Kasumi-1 (cell line): ENCODE results near the gene CNTFR.

Experiments used
- DNase-seq, 2 experiments: peaks; one replicate each; lab custom pipeline; 2025; lab: John Stamatoyannopoulos, UW

CNTFR gene

DNA sequence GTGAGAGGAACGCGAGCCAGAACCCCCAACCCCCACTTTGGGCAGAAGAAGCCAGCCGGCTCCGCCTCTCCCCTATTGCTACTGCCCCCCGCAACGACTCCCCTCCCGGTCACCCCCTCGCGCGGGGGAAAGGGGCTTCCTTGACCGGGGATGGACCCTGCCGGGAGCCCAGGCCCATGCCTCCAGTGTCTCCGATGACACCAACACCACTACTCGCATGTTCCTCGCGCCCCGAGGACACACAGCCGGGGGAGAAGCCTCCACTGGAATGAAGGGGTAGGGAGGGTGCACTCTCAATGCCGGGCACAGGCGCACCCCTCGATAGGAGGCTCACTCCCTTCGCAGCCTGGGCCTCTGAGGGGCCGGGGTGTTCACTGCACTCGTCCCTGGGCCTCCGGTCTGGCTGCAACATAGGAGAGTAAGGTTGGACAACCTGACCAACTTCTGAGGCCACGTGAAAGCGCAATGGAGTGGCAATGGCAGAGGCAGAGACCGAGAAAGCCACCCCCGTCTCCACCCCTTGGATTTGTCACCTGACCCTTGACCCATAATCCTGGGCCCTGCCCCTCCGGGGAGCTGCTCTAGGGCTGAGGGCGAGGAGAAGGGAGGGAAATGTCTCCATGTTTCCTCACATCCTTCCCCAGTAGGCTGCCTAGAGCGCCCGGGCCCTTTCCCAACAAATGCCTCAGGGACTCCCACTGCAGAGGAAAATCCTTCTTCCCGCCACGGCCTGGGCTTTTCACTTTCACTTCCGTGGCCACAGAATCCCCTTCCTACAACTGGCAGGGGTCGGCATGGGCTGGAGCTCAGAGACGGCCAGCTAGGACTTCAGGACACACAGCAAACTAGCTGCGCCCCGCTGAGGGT lies 1.1 kb upstream of the CNTFR start:
- no peak for DNase-seq

GRCh38 chr9:34588671-34589635 lies 571 bp downstream of the CNTFR start:
- DNase-seq, result no peak

DNA sequence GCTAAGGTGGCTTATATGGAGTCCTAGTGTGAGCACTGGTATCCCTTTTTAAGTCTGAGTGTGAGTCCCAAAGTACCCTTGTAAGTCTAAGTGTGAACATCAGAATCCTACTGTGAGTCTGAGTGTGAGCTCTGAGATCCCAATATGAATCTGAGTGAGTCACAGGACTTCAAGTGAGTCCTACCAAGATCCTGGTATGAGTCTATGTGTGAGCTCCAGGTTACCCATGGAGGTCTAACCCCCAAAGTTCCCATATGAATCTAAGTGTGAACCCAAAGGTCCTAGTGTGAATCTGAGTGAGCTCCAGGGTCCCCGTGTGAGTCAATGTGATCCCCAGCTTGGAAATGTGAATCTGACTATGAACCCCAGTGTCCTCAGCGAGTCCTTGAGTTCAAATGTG lies 2.3 kb downstream of the CNTFR start:
- DNase-seq, result no peak

- no peak for DNase-seq
Observed at GRCh38 chr9:34585946-34586669, 3.4 kb downstream of the CNTFR start.

GRCh38 chr9:34584970-34585369 lies 4.6 kb downstream of the CNTFR start:
- no peak for DNase-seq

DNA sequence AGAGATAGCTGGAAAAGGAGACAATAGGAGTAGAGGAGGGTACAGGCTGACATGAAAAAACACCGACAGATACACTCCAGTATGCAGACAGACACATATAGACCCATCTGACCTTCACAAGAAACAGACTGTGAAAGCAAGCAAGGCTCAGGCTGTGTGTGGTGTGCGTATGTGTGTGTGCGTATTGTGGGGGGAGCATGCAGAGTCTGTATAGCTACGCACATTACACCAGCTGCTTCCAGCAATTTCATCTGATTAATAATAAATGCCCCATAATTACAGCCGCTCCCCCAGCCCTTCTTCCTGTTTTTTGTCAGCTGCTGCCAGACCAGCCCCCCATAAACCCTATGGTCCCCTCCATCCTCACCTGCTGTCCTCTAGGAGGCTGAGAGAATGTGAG lies 6.7 kb downstream of the CNTFR start:
- DNase-seq, result no peak

GRCh38 chr9:34581318-34581717 lies 8.2 kb downstream of the CNTFR start:
- DNase-seq, result no peak

DNA sequence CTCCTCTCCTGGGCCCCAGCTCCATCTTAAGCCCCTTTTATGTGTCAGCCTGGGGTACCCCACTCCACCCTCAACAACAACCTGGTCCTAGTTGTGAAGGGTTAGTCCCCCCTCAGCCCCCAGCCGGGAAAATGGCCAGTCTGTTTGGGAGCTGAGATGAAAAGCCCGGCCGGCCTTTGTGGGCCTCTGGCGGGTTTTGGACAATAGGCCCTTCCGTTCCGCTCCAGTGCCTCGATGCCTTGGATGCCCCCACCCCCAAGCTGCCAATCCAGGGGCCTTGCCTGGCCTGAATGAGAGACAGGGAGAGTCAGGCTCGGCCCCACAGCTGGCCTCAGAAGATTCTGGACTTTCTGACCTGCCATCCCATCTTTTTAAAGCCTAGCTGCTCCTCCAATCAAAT lies 9.2 kb downstream of the CNTFR start:
- no peak for DNase-seq

- no peak for DNase-seq
Observed at GRCh38 chr9:34579808-34580163, 9.7 kb downstream of the CNTFR start.

DNA sequence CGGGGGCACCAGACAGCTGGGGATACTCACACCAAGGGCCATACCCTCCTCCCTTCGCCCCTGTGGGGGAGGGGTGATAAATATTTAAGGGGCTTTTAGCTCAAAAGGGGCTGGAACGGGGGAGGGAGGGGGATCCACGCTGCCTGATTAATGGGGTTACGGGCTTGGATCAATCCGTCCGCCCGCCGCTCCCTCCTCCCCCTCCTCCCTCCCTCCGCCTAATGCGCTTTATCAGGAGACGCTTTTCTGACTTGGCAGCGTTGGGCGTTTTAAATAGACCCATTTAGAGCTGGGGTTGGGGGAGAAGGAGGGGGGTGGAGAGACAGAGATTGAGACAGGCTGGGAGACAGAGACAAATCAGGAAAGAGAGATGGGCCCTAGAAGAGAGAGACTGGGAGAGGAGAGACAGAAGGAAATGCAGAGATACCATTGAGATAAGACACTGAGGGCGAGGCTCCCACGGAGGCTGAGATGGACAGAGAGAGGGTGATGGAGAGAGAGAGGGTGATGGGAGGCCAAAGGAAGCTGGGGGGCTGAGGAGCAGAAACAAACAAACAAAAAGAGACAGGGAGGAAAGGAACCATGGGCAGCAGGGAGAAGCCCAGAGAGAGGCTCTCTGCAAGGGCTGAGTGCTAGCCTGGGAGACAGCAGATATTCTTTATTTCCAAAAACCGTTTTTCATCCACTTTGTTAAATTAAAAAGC lies 10.3 kb downstream of the CNTFR start:
- DNase-seq, result no peak

DNA sequence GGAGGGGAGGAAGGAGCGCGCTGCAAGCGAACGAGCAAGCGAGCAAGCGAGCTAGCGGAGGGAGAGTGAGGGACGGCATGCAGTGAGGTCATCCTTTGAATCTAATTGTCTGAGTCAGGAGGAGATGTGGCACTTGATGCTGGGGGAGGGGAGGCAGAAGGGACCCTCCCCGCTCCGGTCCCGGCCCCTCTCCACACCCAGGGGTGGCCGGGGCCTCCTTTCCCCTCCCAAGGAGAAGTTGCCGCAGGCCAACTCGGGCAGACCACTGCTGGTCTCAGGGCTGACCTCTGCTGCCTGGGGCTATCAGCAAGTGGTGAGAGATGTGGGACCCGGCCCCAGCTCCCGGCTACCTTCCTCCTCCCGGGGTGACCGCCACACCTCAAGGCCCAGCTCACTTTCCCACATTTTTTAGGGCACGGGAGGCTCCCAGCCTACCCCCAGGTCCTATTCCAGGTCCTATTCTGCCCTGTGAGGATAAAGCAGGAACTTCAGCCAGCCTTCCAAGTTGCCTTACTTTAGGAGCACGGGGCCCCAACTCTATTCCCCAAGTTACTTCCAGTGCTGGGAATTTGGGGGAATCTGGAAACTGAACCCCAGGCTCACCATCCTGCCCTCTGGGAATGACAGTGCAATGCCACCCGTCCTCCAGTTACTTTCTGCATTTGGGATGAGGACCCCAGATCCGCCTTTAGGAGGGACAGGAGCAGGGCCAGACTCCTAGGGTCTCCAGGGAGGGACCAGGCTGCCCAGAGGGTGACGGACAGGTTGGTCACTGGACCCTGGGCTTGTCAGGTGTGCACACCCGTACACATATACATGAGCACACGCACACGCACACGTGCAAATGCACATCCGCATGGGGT lies 11.1 kb downstream of the CNTFR start:
- DNase-seq, result peak in 1 of 2 experiments; percentile 30

GRCh38 chr9:34577400-34578240 lies 11.9 kb downstream of the CNTFR start:
- no peak for DNase-seq

DNA sequence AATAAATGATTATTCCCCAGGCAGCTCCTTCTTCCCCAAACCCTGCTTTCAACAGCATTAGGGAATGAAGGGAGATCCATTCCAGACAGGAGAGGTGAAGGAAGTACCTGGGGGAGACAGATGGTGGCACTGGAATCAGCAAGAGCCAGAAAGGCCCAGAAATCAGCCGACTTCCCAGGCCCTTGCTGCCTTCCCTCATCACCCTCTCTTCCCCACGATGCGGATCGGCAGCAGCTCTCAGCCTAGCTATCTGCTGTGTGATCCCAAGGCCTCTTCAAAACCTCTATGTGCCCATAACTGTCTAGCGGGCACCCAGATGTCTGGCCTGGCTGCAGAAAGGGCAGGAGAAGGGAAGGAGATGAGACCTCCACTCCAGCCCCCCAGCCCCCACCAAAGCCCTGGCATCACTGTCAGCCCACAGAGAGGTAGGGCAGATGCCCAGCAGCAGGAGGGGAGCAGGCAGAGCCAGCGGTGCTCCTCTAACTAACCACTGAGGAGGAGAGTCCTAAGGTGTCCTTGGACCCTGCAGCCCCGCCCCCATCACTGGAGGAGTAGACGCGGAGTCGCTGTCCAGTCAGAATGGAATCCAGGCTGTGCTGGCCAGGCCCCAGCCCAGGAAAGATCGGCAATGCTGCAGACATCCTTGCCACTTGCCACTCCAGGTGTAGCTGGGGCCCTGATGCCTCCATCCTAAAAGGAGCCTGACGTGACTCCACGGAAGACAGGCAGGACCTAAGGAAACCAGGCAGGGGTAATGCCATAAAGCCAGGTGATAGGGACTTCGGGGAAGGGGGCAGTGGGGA lies 12.7 kb downstream of the CNTFR start:
- DNase-seq, result no peak

GRCh38 chr9:34575862-34576596 lies 13.5 kb downstream of the CNTFR start:
- no peak for DNase-seq

DNA sequence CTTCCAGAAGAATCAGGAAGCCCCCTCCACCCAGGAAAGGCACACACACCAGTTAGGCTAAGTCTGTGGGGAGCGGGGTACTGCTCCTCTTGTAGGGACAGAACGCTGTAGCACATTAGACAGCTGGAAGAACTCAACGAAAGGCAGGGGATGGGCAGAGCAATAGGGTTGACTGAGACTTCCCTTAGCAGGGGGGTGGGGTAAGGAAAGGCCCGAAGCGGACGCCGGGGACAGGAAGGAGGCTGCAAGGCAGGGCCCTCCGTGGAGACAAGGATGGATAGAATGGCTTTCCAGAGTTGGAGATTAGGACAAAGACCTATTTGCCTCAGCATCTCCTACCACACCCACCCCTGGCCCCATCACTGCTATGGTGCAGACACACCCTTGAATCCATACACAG lies 14.3 kb downstream of the CNTFR start:
- DNase-seq, result no peak

GRCh38 chr9:34574571-34574970 lies 15.0 kb downstream of the CNTFR start:
- no peak for DNase-seq

DNA sequence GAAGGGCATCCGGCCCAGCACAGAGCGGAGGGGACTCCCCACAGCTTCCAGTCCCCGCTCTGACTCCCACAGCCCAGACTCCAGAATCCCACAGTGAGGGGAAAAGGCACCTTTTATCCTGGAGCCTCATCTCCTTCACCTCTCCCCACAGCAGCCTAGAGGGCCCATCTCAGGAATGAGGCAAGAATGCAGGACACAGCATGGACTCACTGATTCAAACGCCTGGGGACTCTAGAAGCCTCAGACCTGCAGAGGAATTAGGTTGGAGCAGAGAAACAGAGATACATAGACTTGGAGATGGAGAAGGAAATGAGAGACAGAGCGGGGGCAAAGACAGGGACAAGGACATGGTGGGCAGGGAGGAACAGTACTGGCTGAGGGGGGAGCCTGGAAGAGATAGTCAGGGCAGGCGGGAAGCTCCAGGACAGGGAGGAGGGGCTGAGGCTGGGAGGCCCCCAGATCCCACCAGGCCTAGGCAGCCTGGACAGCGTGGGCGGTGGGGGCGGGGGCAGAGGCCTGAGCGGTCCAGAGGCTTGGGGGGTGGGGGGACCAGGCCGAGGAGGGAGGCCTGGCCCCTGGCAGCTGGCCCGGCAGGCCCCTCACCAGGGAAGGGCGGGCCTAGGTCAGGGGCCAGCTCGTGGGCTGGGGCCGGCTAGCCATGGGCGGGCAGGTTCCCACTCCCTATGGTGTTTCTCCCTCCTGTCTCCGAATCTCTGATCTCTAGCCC lies 15.8 kb downstream of the CNTFR start:
- no peak for DNase-seq

DNA sequence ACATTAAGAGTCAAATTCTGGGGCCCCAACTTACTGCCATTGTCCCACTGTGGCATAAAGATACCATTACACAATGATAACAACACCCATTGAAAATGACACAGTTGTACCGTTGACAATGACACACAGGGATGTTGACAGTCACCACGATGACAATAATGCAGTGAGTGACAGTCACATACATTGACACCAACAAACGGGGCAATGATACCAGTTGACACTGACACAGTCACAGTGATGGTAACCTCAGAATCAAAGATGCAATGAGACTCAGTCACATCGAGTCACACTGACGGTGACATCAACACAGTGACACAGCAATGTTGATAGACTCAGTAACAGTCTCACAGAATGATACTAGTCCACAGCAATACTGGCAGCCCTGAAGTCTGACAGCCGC lies 16.9 kb downstream of the CNTFR start:
- DNase-seq, result no peak
